AG09309 (cell line): ENCODE data around the gene MAGI2.

ENCODE experiments used
- DNase-seq: peaks from one replicate; pipeline ENCODE4 v3.0.0-alpha.2; 2010; ENCODE audit warnings: low read depth
- H3K4me3 ChIP-seq: 2 replicates; pipeline ENCODE4 v1.5.1; 2011; ENCODE audit warnings: mild to moderate bottlenecking, low read depth, low read length, moderate library complexity; ENCODE audit not compliant: control insufficient read depth
- CTCF ChIP-seq: IDR thresholded peaks from 2 replicates; pipeline ENCODE4 v1.5.1; 2011; ENCODE audit warnings: mild to moderate bottlenecking, low read depth, low read length, inconsistent platforms; ENCODE audit not compliant: insufficient read depth, control insufficient read depth; ENCODE audit errors: missing control alignments

The MAGI2 gene

GRCh38 chr7:78095549-78095948 is 1357.9 kb downstream of the MAGI2 start:
- peak; percentile 61 for DNase-seq
- no peak overlapping the region for H3K4me3 ChIP-seq
- peak; percentile 51 for TF ChIP-seq CTCF

GRCh38 chr7:78092331-78092730 is 1361.1 kb downstream of the MAGI2 start:
- TF ChIP-seq CTCF, result no peak
- no peak for DNase-seq
- H3K4me3 ChIP-seq, result no peak overlapping the region

GRCh38 chr7:78090616-78091015 is 1362.9 kb downstream of the MAGI2 start:
- no peak for DNase-seq
- TF ChIP-seq CTCF, result peak; percentile 44
- H3K4me3 ChIP-seq, result no peak overlapping the region

- H3K4me3 ChIP-seq, result no peak overlapping the region
- DNase-seq, result no peak
- TF ChIP-seq CTCF, result no peak
These were observed 1369.9 kb downstream of the MAGI2 start for GRCh38 chr7:78083476-78084120.

- TF ChIP-seq CTCF, result no peak
- H3K4me3 ChIP-seq, result no peak overlapping the region
- no peak for DNase-seq
These were observed 1370.9 kb downstream of the MAGI2 start for GRCh38 chr7:78082556-78082955.

GRCh38 chr7:78081888-78082287 is 1371.6 kb downstream of the MAGI2 start:
- H3K4me3 ChIP-seq, result no peak overlapping the region
- no peak for DNase-seq
- TF ChIP-seq CTCF, result no peak
